ENCODE measurements around the gene PLSCR3. TPM values are rescaled to one million over a fixed set of nuclear protein-coding genes. Genes with fewer than 3 reads are reported as not detected.

PLSCR3 gene
- total RNA-seq, 4 donors from 2014 or later: 13.2 to 32.4 (median 18.4) TPM

- no peak for DNase-seq
- in situ Hi-C loops (cut with MboI; ENCODE audit: low pct_ligation_motif_present in 1 of 4, low pct_unique_long_range_greater_than_20kb in 1 of 4, low sequenced_read_pairs in 3 of 4) (loop anchor here in 2 of 4 donors (10.0 kb wide), 2 partner anchors 65 to 75 kb away; partner anchors contain the start of genes KCTD11 (in 1 of the 2) and TMEM95 (in 1 of the 2)), intact Hi-C loops (cut with DNase I; ENCODE audit: low total_unique reads) (no loop called here)
- H3K4me1 ChIP-seq: peaks cover 0 to under 1% (median 0%) of the 10 kb centered on the region in 4 donors
- H3K4me3 ChIP-seq: no peak overlapping the region
- no peaks in the 10 kb centered on the region for H3K36me3 ChIP-seq
- 80 to 93% methylated on average over 1 to 10 of the region's 10 CpGs for WGBS, 2 donors (ENCODE audit: low coverage in 1 of 2)
- TF ChIP-seq EP300 (IDR thresholded peaks at IDR 0.05; ENCODE audit: low read depth) (no peak), CTCF (IDR thresholded peaks at IDR 0.05) (no peak), POLR2AphosphoS5 (IDR thresholded peaks at IDR 0.05) (no peak), POLR2A (IDR thresholded peaks at IDR 0.05) (no peak)
- H3K9me3 ChIP-seq: no peaks in the 10 kb centered on the region
- H3K27ac ChIP-seq: no peak overlapping the region
- no peaks in the 10 kb centered on the region for H3K27me3 ChIP-seq
These were observed 35.4 kb upstream of the PLSCR3 start for GRCh38 chr17:7429722-7430121.

GRCh38 chr17:7428557-7428956, 34.2 kb upstream of the PLSCR3 start, which contains the start of gene SPEM3:
Gene SPEM3, plus strand, starts transcription at chr17:7428857. Its CDS starts 46 bp downstream, at chr17:7428903.
- DNase-seq: no peak
- Histone ChIP-seq H3K4me1 (no peaks in the 10 kb centered on the region), H3K36me3 (no peaks in the 10 kb centered on the region), H3K9me3 (no peaks in the 10 kb centered on the region), H3K4me3 (no peak within 1 kb of the TSS), H3K27ac (no peak within 1 kb of the TSS), H3K27me3 (no peaks in the 10 kb centered on the region)
- TF ChIP-seq CTCF (IDR thresholded peaks at IDR 0.05): no peak
- no peak for TF ChIP-seq POLR2AphosphoS5 (IDR thresholded peaks at IDR 0.05)
- TF ChIP-seq POLR2A (IDR thresholded peaks at IDR 0.05): no peak
- no peak for TF ChIP-seq EP300 (IDR thresholded peaks at IDR 0.05; ENCODE audit: low read depth)
- in situ Hi-C loops (cut with MboI; ENCODE audit: low pct_ligation_motif_present in 1 of 4, low pct_unique_long_range_greater_than_20kb in 1 of 4, low sequenced_read_pairs in 3 of 4) (no loop called here), intact Hi-C loops (cut with DNase I; ENCODE audit: low total_unique reads) (no loop called here)
- 74% methylated on average over 5 of the region's 5 CpGs; no CpG with 5 or more reads in 1 of the 2 donors for WGBS, 2 donors (ENCODE audit: low coverage in 1 of 2)

GRCh38 chr17:7427549-7427948, 33.2 kb upstream of the PLSCR3 start:
- no peak overlapping the region for H3K27ac ChIP-seq
- intact Hi-C loops (cut with DNase I; ENCODE audit: low total_unique reads): no loop called here
- no peak for TF ChIP-seq EP300 (IDR thresholded peaks at IDR 0.05; ENCODE audit: low read depth)
- TF ChIP-seq CTCF (IDR thresholded peaks at IDR 0.05): no peak
- TF ChIP-seq POLR2A (IDR thresholded peaks at IDR 0.05): no peak
- no peak for TF ChIP-seq POLR2AphosphoS5 (IDR thresholded peaks at IDR 0.05)
- 88% methylated on average over 7 of the region's 7 CpGs; no CpG with 5 or more reads in 1 of the 2 donors for WGBS, 2 donors (ENCODE audit: low coverage in 1 of 2)
- no peaks in the 10 kb centered on the region for H3K9me3 ChIP-seq
- no peaks in the 10 kb centered on the region for H3K27me3 ChIP-seq
- no peaks in the 10 kb centered on the region for H3K4me1 ChIP-seq
- no peak overlapping the region for H3K4me3 ChIP-seq
- in situ Hi-C loops (cut with MboI; ENCODE audit: low pct_ligation_motif_present in 1 of 4, low pct_unique_long_range_greater_than_20kb in 1 of 4, low sequenced_read_pairs in 3 of 4): no loop called here
- H3K36me3 ChIP-seq: no peaks in the 10 kb centered on the region
- no peak for DNase-seq

GRCh38 chr17:7426896-7427489, 32.7 kb upstream of the PLSCR3 start:
- TF ChIP-seq POLR2AphosphoS5 (IDR thresholded peaks at IDR 0.05) (no peak), POLR2A (IDR thresholded peaks at IDR 0.05) (no peak), CTCF (IDR thresholded peaks at IDR 0.05) (no peak)
- 89% methylated on average over 28 of the region's 29 CpGs; no CpG with 5 or more reads in 1 of the 2 donors for WGBS, 2 donors (ENCODE audit: low coverage in 1 of 2)
- no peaks in the 10 kb centered on the region for H3K27me3 ChIP-seq
- no peaks in the 10 kb centered on the region for H3K36me3 ChIP-seq
- H3K27ac ChIP-seq: no peak overlapping the region
- intact Hi-C loops (cut with DNase I; ENCODE audit: low total_unique reads) (no loop called here), in situ Hi-C loops (cut with MboI; ENCODE audit: low pct_ligation_motif_present in 1 of 4, low pct_unique_long_range_greater_than_20kb in 1 of 4, low sequenced_read_pairs in 3 of 4) (no loop called here)
- H3K4me3 ChIP-seq: no peak overlapping the region
- H3K9me3 ChIP-seq: no peaks in the 10 kb centered on the region
- H3K4me1 ChIP-seq: no peaks in the 10 kb centered on the region
- no peak for DNase-seq
